Sigmoid colon (tissue), 7 donors: ENCODE data around the gene NEDD1. TPM values are rescaled to one million over a fixed set of nuclear protein-coding genes. Genes with fewer than 3 reads are reported as not detected.

ENCODE experiments used
- DNase-seq: peaks from one replicate; pipeline ENCODE4 v3.0.0-alpha.2; 2019
- H3K27ac ChIP-seq, 4 donors: fragments of 200-600 bp; sonication (generic); one replicate each; pipeline ENCODE4 v1.5.1; 2016 to 2019; ENCODE audit warnings: mild to moderate bottlenecking in 1 of 4
- H3K27me3 ChIP-seq, 3 donors: fragments of 200-600 bp; sonication (generic); one replicate each; pipeline ENCODE4 v1.5.1; 2019; ENCODE audit warnings: mild to moderate bottlenecking in 1 of 3
- H3K36me3 ChIP-seq, 4 donors: fragments of 200-600 bp; sonication (generic); one replicate each; pipeline ENCODE4 v1.5.1; 2016 to 2019
- H3K4me1 ChIP-seq, 4 donors: fragments of 200-600 bp; sonication (generic); one replicate each; pipeline ENCODE4 v1.5.1; 2017 to 2019
- H3K4me3 ChIP-seq, 4 donors: fragments of 200-600 bp; sonication (generic); one replicate each; pipeline ENCODE4 v1.5.1; 2017 to 2019; ENCODE audit warnings: mild to moderate bottlenecking in 2 of 4, moderate library complexity in 1 of 4
- H3K9me3 ChIP-seq, 4 donors: fragments of 200-600 bp in 3 of 4; sonication (generic) in 3 of 4; one replicate each; pipeline versions ENCODE4 v1.5.1 to v1.6.1; 2013 to 2019
- CTCF ChIP-seq, 4 experiments: fragments of 450-650 bp in 3 of 4; fragments of 200-600 bp in 1 of 4; IDR thresholded peaks; one replicate each; pipeline ENCODE4 v1.5.1; 2016 to 2019; ENCODE audit warnings: antibody characterized with exemption in 4 of 4, mild to moderate bottlenecking in 3 of 4, moderate library complexity in 2 of 4
- EP300 ChIP-seq, 4 donors: sonication (generic); formaldehyde crosslinking; IDR thresholded peaks; one replicate each; pipeline ENCODE4 v1.6.1; 2017; ENCODE audit warnings: antibody characterized with exemption in 4 of 4
- POLR2A ChIP-seq, 2 donors: fragments of 450-650 bp; IDR thresholded peaks; one replicate each; pipeline ENCODE4 v1.6.1; 2016; ENCODE audit warnings: antibody characterized with exemption in 2 of 2, mild to moderate bottlenecking in 2 of 2, moderate library complexity in 2 of 2
- POLR2AphosphoS5 ChIP-seq, 4 donors: sonication (generic); formaldehyde crosslinking; IDR thresholded peaks; one replicate each; pipeline ENCODE4 v1.6.1; 2017; ENCODE audit warnings: antibody characterized with exemption in 4 of 4
- WGBS, 2 donors: extraction: QIAGEN DNeasy Blood & Tissue Kit; methylation state at CpG; one replicate each; pipeline ENCODE4 v1.1.7; 2013; 5-methylcytosine and 5-hydroxymethylcytosine counted together
- intact Hi-C: fragments of 100-400 bp; cut with DNase I; formaldehyde crosslinking; loops from one replicate; pipeline ENCODE4 v1.15.1; 2023
- polyA plus RNA-seq, 3 donors: library from polyadenylated mRNA; stranded (reverse); fragments of 200-250 nt; gene quantifications; one replicate each; pipeline ENCODE4 v1.2.3, GENCODE V29; 2013
- total RNA-seq, 4 donors: library from RNA; depleted of rRNA; stranded (reverse); fragments of >200 nt; gene quantifications; one replicate each; pipeline ENCODE4 v1.1.0, GENCODE V29; 2016
- donor health status: healthy with polysubstance abuse.
- donor health status: Bipolar disorder and iron deficiency.
- donor health status: healthy.

NEDD1 gene
- total and polyA plus RNA-seq, 7 donors = 5.8 to 31.6 (median 17.1) TPM

GRCh38 chr12:96981911-96982310, 74.9 kb downstream of the NEDD1 start:
- intact Hi-C loops = no loop called here
- TF ChIP-seq EP300 (IDR thresholded peaks at IDR 0.05) (no peak), POLR2AphosphoS5 (IDR thresholded peaks at IDR 0.05) (no peak), POLR2A (IDR thresholded peaks at IDR 0.05) (no peak), CTCF (IDR thresholded peaks at IDR 0.05) (no peak)
- peaks cover 0 to 12% (median 11%) of the 10 kb centered on the region in 4 donors for H3K4me1 ChIP-seq
- 63 to 76% methylated on average over 4 of the region's 4 CpGs for WGBS, 2 donors
- H3K36me3 ChIP-seq = no peaks in the 10 kb centered on the region
- H3K9me3 ChIP-seq = no peaks in the 10 kb centered on the region
- peaks cover 0 to 17% (median 4%) of the 10 kb centered on the region in 3 donors for H3K27me3 ChIP-seq
- no peak overlapping the region for H3K27ac ChIP-seq
- no peak for DNase-seq
- H3K4me3 ChIP-seq = no peak overlapping the region

DNA sequence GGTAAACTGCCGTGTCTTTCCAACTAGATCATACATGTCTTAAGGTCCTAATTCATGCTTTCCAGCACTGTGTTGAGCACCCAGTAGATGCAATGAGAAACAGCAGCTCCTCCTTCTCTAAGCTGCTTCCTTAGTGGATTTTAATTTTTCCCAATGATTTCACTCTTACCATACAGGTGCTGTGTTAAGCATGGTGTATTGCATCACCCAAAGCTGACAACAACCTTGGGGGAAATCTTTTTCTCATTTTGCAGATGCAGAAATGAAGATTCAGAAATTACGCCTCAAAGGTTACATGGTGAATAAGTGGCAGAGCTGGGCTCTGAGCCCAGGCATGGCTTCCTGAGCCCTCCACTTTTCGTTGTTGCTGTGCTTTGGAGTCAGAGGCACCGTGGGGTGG, 75.6 kb downstream of the NEDD1 start:
- no peaks in the 10 kb centered on the region for H3K9me3 ChIP-seq
- WGBS, 2 donors = 74 to 87% methylated on average over 4 of the region's 4 CpGs
- H3K27ac ChIP-seq = no peak overlapping the region
- intact Hi-C loops = no loop called here
- peaks cover 0 to 17% (median 4%) of the 10 kb centered on the region in 3 donors for H3K27me3 ChIP-seq
- H3K4me3 ChIP-seq = no peak overlapping the region
- TF ChIP-seq EP300 (IDR thresholded peaks at IDR 0.05) (no peak), POLR2AphosphoS5 (IDR thresholded peaks at IDR 0.05) (no peak), POLR2A (IDR thresholded peaks at IDR 0.05) (no peak), CTCF (IDR thresholded peaks at IDR 0.05) (no peak)
- DNase-seq = no peak
- no peaks in the 10 kb centered on the region for H3K36me3 ChIP-seq
- peaks cover 0 to 12% (median 11%) of the 10 kb centered on the region in 4 donors for H3K4me1 ChIP-seq

- Histone ChIP-seq H3K4me3 (peak overlapping the region; percentile 1 to 53 (median 38)), H3K27ac (no peak overlapping the region), H3K36me3 (no peaks in the 10 kb centered on the region), H3K9me3 (no peaks in the 10 kb centered on the region), H3K27me3 (peaks cover 0 to 17% (median 4%) of the 10 kb centered on the region in 3 donors), H3K4me1 (peaks cover 0 to 12% (median 11%) of the 10 kb centered on the region in 4 donors)
- TF ChIP-seq POLR2AphosphoS5 (IDR thresholded peaks at IDR 0.05) (no peak), EP300 (IDR thresholded peaks at IDR 0.05) (no peak), CTCF (IDR thresholded peaks at IDR 0.05) (peak in 1 of 4 experiments; percentile 84)
- WGBS, 2 donors = 2 to 3% methylated on average over 56 of the region's 56 CpGs
- no peak for DNase-seq
- intact Hi-C loops = loop anchor here (2.0 to 5.0 kb wide), 3 partner anchors 322 to 1411 kb away; no protein-coding TSS in a partner anchor
These were observed 78.7 kb downstream of the NEDD1 start for GRCh38 chr12:96985515-96986362.

GRCh38 chr12:96986883-96987523, 79.9 kb downstream of the NEDD1 start:
- peaks cover 0 to 10% (median 7%) of the 10 kb centered on the region in 4 donors for H3K4me1 ChIP-seq
- no peaks in the 10 kb centered on the region for H3K9me3 ChIP-seq
- TF ChIP-seq POLR2AphosphoS5 (IDR thresholded peaks at IDR 0.05) (no peak), CTCF (IDR thresholded peaks at IDR 0.05) (peak in 2 of 4 experiments; percentile 20 to 29)
- WGBS, 2 donors = 35 to 38% methylated on average over 2 of the region's 2 CpGs
- H3K36me3 ChIP-seq = no peaks in the 10 kb centered on the region
- H3K27ac ChIP-seq = no peak overlapping the region
- no peak for DNase-seq
- H3K4me3 ChIP-seq = no peak overlapping the region
- intact Hi-C loops = loop anchor here (2.0 to 5.0 kb wide), 2 partner anchors 320 to 1410 kb away; no protein-coding TSS in a partner anchor
- H3K27me3 ChIP-seq = peaks cover 0 to 17% (median 4%) of the 10 kb centered on the region in 3 donors
